HepG2 (cell line): ENCODE results near the gene BID. TPM values are rescaled to one million over a fixed set of nuclear protein-coding genes. Genes with fewer than 3 reads are reported as not detected.

ENCODE experiments used
- ATAC-seq: fragments of 200-7000 bp; cut with Tn5 transposase; 3 replicates; pipeline ENCODE4 v1.9.1; 2020; ENCODE audit warnings: mild to moderate bottlenecking, moderate library complexity
- BruUV-seq: library from RNA; stranded (reverse); fragments of 400-500 nt; replicated peaks from 2 replicates; lab custom pipeline; 2021; lab: Mats Ljungman, UMichigan
- CTCF ChIA-PET: fragments of 300-600 bp; formaldehyde crosslinking; extraction: SDS; loops from one replicate; lab custom pipeline; 2021; ENCODE audit warnings: low total read pairs, inconsistent platforms, low intra/inter-chr PET ratio; lab: Yijun Ruan, JAX
- POLR2A ChIA-PET: fragments of 350-600 bp; sonication (Branson Sonifier 250); formaldehyde crosslinking; loops from one replicate; lab custom pipeline; 2020; ENCODE audit warnings: antibody characterized with exemption, inconsistent platforms; lab: Yijun Ruan, JAX
- DNase-seq: peaks from one replicate; pipeline ENCODE4 v3.0.0-alpha.2; 2015; ENCODE audit warnings: low spot score
- FAIRE-seq: peaks from 3 replicates; lab custom pipeline; 2011; peaks lifted over from hg19 to GRCh38; lab: Jason Lieb, UNC
- H2AFZ ChIP-seq: one replicate; pipeline ENCODE4 v1.6.1; 2011; ENCODE audit warnings: low read length, inconsistent platforms
- H3K27ac ChIP-seq: fragments of 300-600 bp; 3 replicates; pipeline ENCODE4 v1.8.0; 2011; ENCODE audit warnings: mixed run types, mild to moderate bottlenecking, mixed read lengths, low read length, inconsistent platforms; ENCODE audit not compliant: insufficient read depth; ENCODE audit errors: extremely low read length
- H3K27me3 ChIP-seq, 2 experiments: fragments of 200-600 bp in 1 of 2; 2 replicates in 1 of 2; 3 replicates in 1 of 2; pipeline versions ENCODE4 v1.6.0 to v1.8.0; 2011; ENCODE audit warnings: low read length in 2 of 2, mild to moderate bottlenecking in 2 of 2, moderate library complexity in 2 of 2, inconsistent platforms in 1 of 2; ENCODE audit not compliant: insufficient read depth in 2 of 2, control insufficient read depth in 1 of 2
- H3K36me3 ChIP-seq, 2 experiments: fragments of 200-600 bp in 1 of 2; replicated peaks in 1 of 2; 2 replicates in 1 of 2; 3 replicates in 1 of 2; pipeline versions ENCODE4 v1.5.1 to v1.8.0; 2011; ENCODE audit warnings: low read length in 2 of 2, inconsistent platforms in 1 of 2; ENCODE audit not compliant: insufficient read depth in 2 of 2, control insufficient read depth in 1 of 2
- H3K4me1 ChIP-seq: 2 replicates; pipeline ENCODE4 v1.5.1; 2012; ENCODE audit warnings: low read length, inconsistent platforms; ENCODE audit not compliant: insufficient read depth
- H3K4me2 ChIP-seq: 2 replicates; pipeline ENCODE4 v1.6.0; 2011; ENCODE audit warnings: low read depth, low read length, inconsistent platforms
- H3K4me3 ChIP-seq, 3 experiments: fragments of 200-600 bp in 1 of 3; sonication (generic), shearing (Covaris generic) in 1 of 3; replicated peaks in 1 of 3; 2 replicates each; pipeline ENCODE4 v1.5.1; 2011 to 2016; ENCODE audit warnings: low read length in 3 of 3, inconsistent platforms in 2 of 3, low read depth in 2 of 3, mild to moderate bottlenecking in 2 of 3, control low read depth in 1 of 3, mixed read lengths in 1 of 3; ENCODE audit not compliant: insufficient read depth in 1 of 3
- H3K79me2 ChIP-seq: one replicate; pipeline ENCODE4 v1.6.1; 2011; ENCODE audit warnings: low read length, inconsistent platforms; ENCODE audit not compliant: insufficient read depth
- H3K9ac ChIP-seq: 2 replicates; pipeline ENCODE4 v1.6.0; 2011; ENCODE audit warnings: mild to moderate bottlenecking, low read depth, low read length, inconsistent platforms; ENCODE audit not compliant: insufficient read depth
- H3K9me3 ChIP-seq: 2 replicates; pipeline ENCODE4 v1.5.1; 2012; ENCODE audit warnings: mild to moderate bottlenecking, low read length
- H4K20me1 ChIP-seq: 2 replicates; pipeline ENCODE4 v1.6.0; 2011; ENCODE audit warnings: inconsistent platforms, mild to moderate bottlenecking, low read length, moderate library complexity; ENCODE audit not compliant: insufficient read depth
- BHLHE40 ChIP-seq: IDR thresholded peaks from 2 replicates; pipeline ENCODE4 v1.6.1; 2011; ENCODE audit warnings: low read length, improper control_type of control experiment
- CCAR2 ChIP-seq: fragments of 200-400 bp; formaldehyde crosslinking; optimal IDR thresholded peaks from 2 replicates; pipeline ENCODE3; 2018; ENCODE audit warnings: low read depth, mild to moderate bottlenecking, low read length, moderate library complexity
- MYNN ChIP-seq: sonication (generic); formaldehyde crosslinking; IDR thresholded peaks from 2 replicates; pipeline ENCODE4 v1.4.0; 2020; ENCODE audit warnings: mild to moderate bottlenecking, low read depth, missing genetic modification reagents
- NCOR1 ChIP-seq: fragments of 200-600 bp; sonication (generic); IDR thresholded peaks from 2 replicates; pipeline ENCODE4 v1.7.0; 2017; ENCODE audit warnings: antibody characterized with exemption, low read length, borderline replicate concordance
- SMAD9 ChIP-seq: sonication (generic); formaldehyde crosslinking; IDR thresholded peaks from 2 replicates; pipeline ENCODE4 v1.5.1; 2020; ENCODE audit warnings: mild to moderate bottlenecking, missing genetic modification reagents
- SNAPC2 ChIP-seq: sonication (generic); formaldehyde crosslinking; IDR thresholded peaks from 2 replicates; pipeline ENCODE4 v1.8.1; 2022; ENCODE audit warnings: mild to moderate bottlenecking, missing genetic modification reagents
- TAF15 ChIP-seq: fragments of 200-400 bp; formaldehyde crosslinking; IDR thresholded peaks from one replicate; pipeline ENCODE4 v1.6.1; 2018; ENCODE audit warnings: mild to moderate bottlenecking, low read depth, low read length; ENCODE audit not compliant: poor library complexity, severe bottlenecking
- ZNF557 ChIP-seq: sonication (generic); formaldehyde crosslinking; IDR thresholded peaks from 2 replicates; pipeline ENCODE4 v1.4.0; 2020; ENCODE audit warnings: missing genetic modification reagents
- WGBS: methylation state at CpG from one replicate; pipeline ENCODE4 v1.1.6; 2017; ENCODE audit warnings: low lambda C conversion rate; 5-methylcytosine and 5-hydroxymethylcytosine counted together
- in situ Hi-C: cut with HindIII; loops from 2 replicates; pipeline ENCODE4 v1.10.0; 2017; ENCODE audit warnings: low pct_unique_long_range_greater_than_20kb; ENCODE audit not compliant: extremely low pct_ligation_motif_present
- intact Hi-C: fragments of 100-400 bp; cut with micrococcal nuclease; formaldehyde crosslinking; loops from one replicate; pipeline ENCODE4 v1.10.0; 2022; ENCODE audit not compliant: unreplicated experiment
- polyA plus RNA-seq, 8 experiments: library from polyadenylated mRNA; depleted of rRNA in 3 of 8; stranded (reverse) in 7 of 8; unstranded in 1 of 8; fragments of >200 nt; fragmentation: Illumina TruSeq in 4 of 8; extraction: Trizol in 4 of 8; gene quantifications; 2 replicates each; pipeline versions ENCODE4 v1.2.1 to v1.2.3, GENCODE V29; 2011 to 2016; ENCODE audit warnings: low read depth in 4 of 8, missing spikeins in 1 of 8, mixed read lengths in 1 of 8; ENCODE audit not compliant: insufficient read depth in 1 of 8
- total RNA-seq, 5 experiments: library from RNA; depleted of rRNA; stranded (reverse); fragments of >200 nt; fragmentation: Illumina TruSeq; extraction: Trizol; gene quantifications; 2 replicates each; pipeline ENCODE4 v1.2.3, GENCODE V29; 2016; ENCODE audit warnings: low read depth in 1 of 5
- TF ChIP-seq, protein P1 (sequence below): sonication (generic); formaldehyde crosslinking; IDR thresholded peaks from 2 replicates; pipeline ENCODE4 v1.4.0; 2020; ENCODE audit warnings: mild to moderate bottlenecking, missing genetic modification reagents

BID gene
- total and polyA plus RNA-seq, 2 of the 13 experiments (the other 11 are each of a cell fraction or from before 2014, with no cell fraction given) = 35.3 to 51.7 TPM

GRCh38 chr22:17823226-17823625, 49.0 kb upstream of the BID start:
- H3K27ac ChIP-seq = no peak overlapping the region
- no peaks in the 10 kb centered on the region for H3K9me3 ChIP-seq
- CTCF ChIA-PET = no interaction called here
- H3K36me3 ChIP-seq = peaks cover 3 to 15% of the 10 kb centered on the region in 2 experiments; a peak in 3 of 5 replicates
- no peak overlapping the region for H2AFZ ChIP-seq
- no peak overlapping the region for H3K9ac ChIP-seq
- H3K79me2 ChIP-seq = no peaks in the 10 kb centered on the region
- no peaks in the 10 kb centered on the region for H3K27me3 ChIP-seq
- DNase-seq = no peak
- in situ Hi-C loops (no loop called here), intact Hi-C loops (no loop called here)
- TF ChIP-seq MYNN (CRISPR knock-in tag) = no peak
- no peak for TF ChIP-seq BHLHE40
- no peak for TF ChIP-seq NCOR1
- no peak for TF ChIP-seq TAF15
- TF ChIP-seq SMAD9 (CRISPR knock-in tag) = no peak
- no peak for TF ChIP-seq ZNF557 (CRISPR knock-in tag)
- TF ChIP-seq, protein P1, sequence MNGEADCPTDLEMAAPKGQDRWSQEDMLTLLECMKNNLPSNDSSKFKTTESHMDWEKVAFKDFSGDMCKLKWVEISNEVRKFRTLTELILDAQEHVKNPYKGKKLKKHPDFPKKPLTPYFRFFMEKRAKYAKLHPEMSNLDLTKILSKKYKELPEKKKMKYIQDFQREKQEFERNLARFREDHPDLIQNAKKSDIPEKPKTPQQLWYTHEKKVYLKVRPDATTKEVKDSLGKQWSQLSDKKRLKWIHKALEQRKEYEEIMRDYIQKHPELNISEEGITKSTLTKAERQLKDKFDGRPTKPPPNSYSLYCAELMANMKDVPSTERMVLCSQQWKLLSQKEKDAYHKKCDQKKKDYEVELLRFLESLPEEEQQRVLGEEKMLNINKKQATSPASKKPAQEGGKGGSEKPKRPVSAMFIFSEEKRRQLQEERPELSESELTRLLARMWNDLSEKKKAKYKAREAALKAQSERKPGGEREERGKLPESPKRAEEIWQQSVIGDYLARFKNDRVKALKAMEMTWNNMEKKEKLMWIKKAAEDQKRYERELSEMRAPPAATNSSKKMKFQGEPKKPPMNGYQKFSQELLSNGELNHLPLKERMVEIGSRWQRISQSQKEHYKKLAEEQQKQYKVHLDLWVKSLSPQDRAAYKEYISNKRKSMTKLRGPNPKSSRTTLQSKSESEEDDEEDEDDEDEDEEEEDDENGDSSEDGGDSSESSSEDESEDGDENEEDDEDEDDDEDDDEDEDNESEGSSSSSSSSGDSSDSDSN (CRISPR knock-in tag) = no peak
- no peak for TF ChIP-seq CCAR2
- no peak for TF ChIP-seq SNAPC2 (CRISPR knock-in tag)
- BruUV-seq = no TSS peak
- no peaks in the 10 kb centered on the region for H3K4me1 ChIP-seq
- no peak overlapping the region for H3K4me2 ChIP-seq
- H4K20me1 ChIP-seq = no peaks in the 10 kb centered on the region
- no peak overlapping the region for H3K4me3 ChIP-seq
- POLR2A ChIA-PET = no interaction called here
- 97% methylated on average over 4 of the region's 4 CpGs for whole genome bisulfite sequencing
- no peak for ATAC-seq
- no peak for FAIRE-seq
